Lower leg skin (tissue), 4 donors: ENCODE results near the gene SH3D19. TPM values are rescaled to one million over a fixed set of nuclear protein-coding genes. Genes with fewer than 3 reads are reported as not detected.

Source experiments
- DNase-seq, 2 donors: peaks; one replicate each; pipeline ENCODE4 v3.0.0-alpha.2; 2019; ENCODE audit warnings: low spot score in 2 of 2
- H3K4me3 ChIP-seq: fragments of 200-600 bp; sonication (generic); 2 replicates; pipeline ENCODE4 v1.5.1; 2017; ENCODE audit warnings: mild to moderate bottlenecking, low read depth; ENCODE audit not compliant: poor library complexity, severe bottlenecking
- CTCF ChIP-seq, 3 donors: fragments of 450-650 bp; IDR thresholded peaks; one replicate each; pipeline ENCODE4 v1.5.1; 2016; ENCODE audit warnings: antibody characterized with exemption in 3 of 3, mild to moderate bottlenecking in 3 of 3, moderate library complexity in 2 of 3
- POLR2A ChIP-seq, 2 donors: fragments of 450-650 bp; IDR thresholded peaks; one replicate each; pipeline ENCODE4 v1.6.1; 2016 to 2017; ENCODE audit warnings: antibody characterized with exemption in 2 of 2, mild to moderate bottlenecking in 1 of 2, moderate library complexity in 1 of 2
- WGBS, 2 donors: methylation state at CpG; one replicate each; pipeline ENCODE4 v1.1.5; 2018; 5-methylcytosine and 5-hydroxymethylcytosine counted together
- intact Hi-C: fragments of 100-400 bp; cut with DNase I; formaldehyde crosslinking; loops from one replicate; pipeline ENCODE4 v1.15.0; 2023; ENCODE audit warnings: low total_unique reads
- total RNA-seq, 4 donors: library from RNA; depleted of rRNA; stranded (reverse); fragments of >200 nt; gene quantifications; one replicate each; pipeline ENCODE4 v1.1.0, GENCODE V29; 2016

SH3D19 gene
- total RNA-seq, 4 donors from 2014 or later: 70.8 to 82.5 (median 78.6) TPM

GRCh38 chr4:151251603-151252304, 73.7 kb downstream of the SH3D19 start:
- TF ChIP-seq CTCF (IDR thresholded peaks at IDR 0.05) (no peak), POLR2A (IDR thresholded peaks at IDR 0.05) (no peak)
- no peak overlapping the region for H3K4me3 ChIP-seq
- WGBS, 2 donors: 38 to 41% methylated on average over 2 of the region's 2 CpGs
- DNase-seq: no peak
- intact Hi-C loops: no loop called here

- WGBS, 2 donors: 69 to 81% methylated on average over 5 of the region's 5 CpGs
These were observed 74.7 kb downstream of the SH3D19 start for GRCh38 chr4:151250706-151251105.

GRCh38 chr4:151248519-151248918, 76.9 kb downstream of the SH3D19 start:
- intact Hi-C loops: no loop called here
- DNase-seq: no peak
- WGBS, 2 donors: 90 to 92% methylated on average over 2 of the region's 2 CpGs
- H3K4me3 ChIP-seq: no peak overlapping the region
- TF ChIP-seq POLR2A (IDR thresholded peaks at IDR 0.05) (no peak), CTCF (IDR thresholded peaks at IDR 0.05) (no peak)

More at GRCh38 chr4:151250706-151251105, 74.7 kb downstream of the SH3D19 start:
- intact Hi-C loops: no loop called here
- DNase-seq: no peak
- TF ChIP-seq POLR2A (IDR thresholded peaks at IDR 0.05) (no peak), CTCF (IDR thresholded peaks at IDR 0.05) (no peak)
- H3K4me3 ChIP-seq: no peak overlapping the region

GRCh38 chr4:151247395-151247794, 78.0 kb downstream of the SH3D19 start:
- H3K4me3 ChIP-seq: no peak overlapping the region
- WGBS, 2 donors: 98 to 99% methylated on average over 2 of the region's 2 CpGs
- intact Hi-C loops: no loop called here
- no peak for DNase-seq
- no peak for TF ChIP-seq CTCF (IDR thresholded peaks at IDR 0.05)
- no peak for TF ChIP-seq POLR2A (IDR thresholded peaks at IDR 0.05)

GRCh38 chr4:151246742-151247141, 78.7 kb downstream of the SH3D19 start:
- TF ChIP-seq POLR2A (IDR thresholded peaks at IDR 0.05) (no peak), CTCF (IDR thresholded peaks at IDR 0.05) (no peak)
- H3K4me3 ChIP-seq: no peak overlapping the region
- intact Hi-C loops: no loop called here
- no peak for DNase-seq
- 65 to 76% methylated on average over 2 of the region's 2 CpGs for WGBS, 2 donors

- TF ChIP-seq POLR2A (IDR thresholded peaks at IDR 0.05): no peak
- no peak for TF ChIP-seq CTCF (IDR thresholded peaks at IDR 0.05)
- no peak overlapping the region for H3K4me3 ChIP-seq
- 95% methylated on average over 2 of the region's 2 CpGs for WGBS, 2 donors
- DNase-seq: no peak
- intact Hi-C loops: no loop called here
These were observed 83.1 kb downstream of the SH3D19 start for GRCh38 chr4:151242305-151242704.
